ENCODE data around the gene RARRES1. TPM values are rescaled to one million over a fixed set of nuclear protein-coding genes. Genes with fewer than 3 reads are reported as not detected.

Gene RARRES1
- total RNA-seq, 1 experiment from 2014 or later: 20.5 TPM

DNA sequence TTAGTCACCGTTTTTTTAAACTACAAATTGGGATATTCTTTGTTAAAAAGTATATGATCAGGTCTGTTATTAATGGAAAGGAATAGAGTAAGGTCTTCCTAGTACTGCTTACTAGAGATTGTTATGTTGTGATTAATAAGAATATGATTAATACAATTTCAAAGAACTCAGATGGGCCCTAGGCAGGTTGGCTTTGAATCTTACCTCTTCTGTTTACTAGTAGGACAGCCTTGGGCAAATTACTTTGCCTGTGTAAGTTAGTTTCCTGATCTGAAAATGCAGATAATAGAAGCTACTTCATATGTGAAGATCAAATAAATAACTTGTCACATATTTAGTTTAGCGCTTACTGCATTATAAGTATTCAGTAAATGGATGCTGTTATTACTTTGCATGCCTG lies 81.1 kb downstream of the RARRES1 start:
- Histone ChIP-seq H3K27me3 (ENCODE audit: insufficient read depth, low read depth) (no peaks in the 10 kb centered on the region), H3K9me2 (ENCODE audit: insufficient read depth) (no peaks in the 10 kb centered on the region), H3F3A (ENCODE audit: insufficient read depth, low read depth) (0 out of 2 replicates have a peak, but pooled peaks cover 3% of the 10 kb centered on the region), H3K9me3 (ENCODE audit: insufficient read depth, low read depth) (no peaks in the 10 kb centered on the region), H3K27ac (no peak overlapping the region), H2AFZ (no peak overlapping the region), H3K79me2 (ENCODE audit: low read depth) (peaks cover 20% of the 10 kb centered on the region), H3K4me3 (no peak overlapping the region), H3K4me1 (replicated peaks; ENCODE audit: insufficient read depth) (peaks cover 2% of the 10 kb centered on the region), H4K20me1 (ENCODE audit: insufficient read depth) (no peaks in the 10 kb centered on the region; the same call in 1 of the 2 replicates), H3K36me3 (ENCODE audit: low read depth) (peaks cover 60% of the 10 kb centered on the region), H3K4me2 (no peak overlapping the region)
- ChIA-PET CTCF (no interaction called here), POLR2A (ENCODE audit: unreplicated experiment) (no interaction called here)
- BruUV-seq (replicated peaks): no TSS peak
- intact Hi-C loops (cut with micrococcal nuclease; ENCODE audit: unreplicated experiment): no loop called here
- TF ChIP-seq EZH2 (IDR thresholded peaks at IDR 0.05; ENCODE audit: low read depth): no peak
- TF ChIP-seq CTCF (conservative IDR thresholded peaks at IDR 0.05): no peak
- DNase-seq: no peak

DNA sequence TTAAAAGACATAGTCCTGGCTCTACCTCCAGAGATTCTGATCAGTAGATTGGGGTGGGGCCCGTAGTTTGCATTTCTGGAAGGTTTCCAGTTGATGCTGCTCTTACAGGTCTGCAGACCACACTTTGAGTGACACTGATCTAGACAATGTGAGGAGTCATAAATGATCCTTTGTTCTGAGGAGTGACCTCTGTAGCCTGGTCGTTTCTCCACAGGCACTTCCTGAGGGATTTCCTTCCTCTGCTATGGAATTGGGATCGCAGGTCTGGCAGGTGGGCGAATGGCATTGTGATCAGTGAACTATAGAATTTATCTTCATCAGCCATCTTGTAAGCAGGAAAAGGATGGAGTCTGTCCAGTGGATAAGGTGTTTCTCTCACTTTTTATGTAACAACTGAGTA lies 82.5 kb downstream of the RARRES1 start:
- TF ChIP-seq EZH2 (IDR thresholded peaks at IDR 0.05; ENCODE audit: low read depth): no peak
- Histone ChIP-seq H3K27ac (no peak overlapping the region), H3K9me3 (ENCODE audit: insufficient read depth, low read depth) (no peaks in the 10 kb centered on the region), H3K79me2 (ENCODE audit: low read depth) (peaks cover 34% of the 10 kb centered on the region), H3K4me2 (no peak overlapping the region), H3F3A (ENCODE audit: insufficient read depth, low read depth) (0 out of 2 replicates have a peak, but pooled peaks cover 3% of the 10 kb centered on the region), H2AFZ (no peak overlapping the region), H3K36me3 (ENCODE audit: low read depth) (peaks cover 51% of the 10 kb centered on the region), H3K9me2 (ENCODE audit: insufficient read depth) (no peaks in the 10 kb centered on the region), H3K4me1 (replicated peaks; ENCODE audit: insufficient read depth) (peaks cover 12% of the 10 kb centered on the region), H3K27me3 (ENCODE audit: insufficient read depth, low read depth) (no peaks in the 10 kb centered on the region), H4K20me1 (ENCODE audit: insufficient read depth) (peaks cover 2% of the 10 kb centered on the region; the same call in 1 of the 2 replicates), H3K4me3 (no peak overlapping the region)
- intact Hi-C loops (cut with micrococcal nuclease; ENCODE audit: unreplicated experiment): loop anchor here (10.0 kb wide), 1 partner anchor 1035 kb away; no protein-coding TSS in a partner anchor
- BruUV-seq (replicated peaks): no TSS peak
- ChIA-PET POLR2A (ENCODE audit: unreplicated experiment) (no interaction called here), CTCF (no interaction called here)
- no peak for DNase-seq

Other genes with a start within 250 kb of the RARRES1 start
- gene MLF1, start 161.3 kb downstream of the RARRES1 start, total RNA-seq (2021): 52.3 and 55.5 TPM in 2 replicates
- gene GFM1, start 87.9 kb downstream of the RARRES1 start, total RNA-seq (2021): 43.0 and 45.4 TPM in 2 replicates
- not detected in 2 replicates for gene LXN, start 59.8 kb downstream of the RARRES1 start, total RNA-seq (2021)
- 31.0 and 38.6 TPM in 2 replicates for gene MFSD1, start 69.6 kb upstream of the RARRES1 start, total RNA-seq (2021)